HAP-1 (cell line): Measurements from ENCODE around the gene ADGRL3.
"Not testable (repeated sequence)": the region's sequence is repeated elsewhere in the genome, so short reads cannot be mapped to it uniquely, and the experiment has no call there.

Experiments
- DNase-seq, 2 experiments: peaks; one replicate each; pipeline ENCODE4 v3.0.0-alpha.2; 2016 to 2020; ENCODE audit warnings: low spot score in 2 of 2
- H3K27me3 ChIP-seq: fragments of 250-450 bp; sonication (Bioruptor Pico); 2 replicates; pipeline ENCODE4 v1.5.1; 2020; ENCODE audit warnings: low read depth, mild to moderate bottlenecking, moderate library complexity
- H3K36me3 ChIP-seq: fragments of 250-450 bp; sonication (Bioruptor Pico); replicated peaks from 2 replicates; pipeline ENCODE4 v1.5.1; 2020; ENCODE audit warnings: mild to moderate bottlenecking
- H3K4me1 ChIP-seq: fragments of 250-450 bp; sonication (Bioruptor Pico); 2 replicates; pipeline ENCODE4 v1.5.1; 2020; ENCODE audit warnings: mild to moderate bottlenecking
- H3K4me3 ChIP-seq: fragments of 250-450 bp; sonication (Bioruptor Pico); 2 replicates; pipeline ENCODE4 v1.5.1; 2020; ENCODE audit warnings: mild to moderate bottlenecking, moderate library complexity
- H3K9me3 ChIP-seq: fragments of 250-450 bp; sonication (Bioruptor Pico); 2 replicates; pipeline ENCODE4 v1.5.1; 2020; ENCODE audit warnings: mild to moderate bottlenecking, moderate library complexity
- in situ Hi-C: fragments of 300-500 bp; cut with MboI; formaldehyde crosslinking; loops from 3 replicates; pipeline ENCODE4 v1.14.3; 2020; ENCODE audit warnings: low sequenced_read_pairs, inconsistent platforms, mixed read lengths

Gene ADGRL3

DNA sequence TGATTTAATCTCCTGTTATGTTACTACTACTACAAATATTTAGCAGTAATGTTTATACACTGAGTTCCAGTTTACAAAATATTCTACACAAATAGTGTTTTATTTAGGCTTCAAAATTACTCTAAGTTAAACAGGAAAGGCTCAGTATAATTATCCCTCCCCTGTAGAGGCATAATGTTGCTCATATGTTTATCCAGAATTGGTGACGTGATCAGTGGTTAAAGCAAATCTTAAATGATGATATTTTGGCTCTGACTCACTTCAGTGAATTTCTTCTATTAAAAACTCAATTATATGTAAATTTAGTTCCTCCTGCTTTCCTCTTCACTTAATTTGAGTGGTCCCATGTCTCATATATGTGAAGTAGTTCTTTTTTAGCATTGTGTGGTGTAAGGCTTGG lies 438.5 kb downstream of the ADGRL3 start:
- in situ Hi-C loops: no loop called here
- H3K4me3 ChIP-seq: no peak overlapping the region
- H3K27me3 ChIP-seq: no peaks in the 10 kb centered on the region
- H3K9me3 ChIP-seq: no peaks in the 10 kb centered on the region
- H3K36me3 ChIP-seq: no peaks in the 10 kb centered on the region
- no peak for DNase-seq
- no peaks in the 10 kb centered on the region for H3K4me1 ChIP-seq

DNA sequence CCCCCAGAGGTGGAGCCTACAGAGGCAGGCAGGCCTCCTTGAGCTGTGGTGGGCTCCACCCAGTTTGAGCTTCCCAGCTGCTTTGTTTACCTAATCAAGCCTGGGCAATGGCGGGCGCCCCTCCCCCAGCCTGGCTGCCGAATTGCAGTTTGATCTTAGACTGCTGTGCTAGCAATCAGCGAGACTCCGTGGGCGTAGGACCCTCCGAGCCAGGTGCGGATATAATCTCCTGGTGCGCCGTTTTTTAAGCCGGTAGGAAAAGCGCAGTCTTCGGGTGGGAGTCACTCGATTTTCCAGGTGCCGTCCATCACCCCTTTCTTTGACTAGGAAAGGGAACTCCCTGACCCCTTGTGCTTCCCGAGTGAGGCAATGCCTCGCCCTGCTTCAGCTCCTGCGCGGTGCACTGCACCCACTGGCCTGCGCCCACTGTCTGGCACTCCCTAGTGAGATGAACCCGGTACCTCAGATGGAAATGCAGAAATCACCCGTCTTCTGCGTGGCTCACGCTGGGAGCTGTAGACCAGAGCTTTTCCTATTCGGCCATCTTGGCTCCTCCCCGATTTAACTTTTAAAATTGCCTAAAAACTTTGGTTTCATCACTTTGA lies 446.7 kb downstream of the ADGRL3 start:
- H3K9me3 ChIP-seq, H3K36me3 ChIP-seq, in situ Hi-C loops, H3K27me3 ChIP-seq: not testable (repeated sequence)
- DNase-seq: peak in 1 of 2 experiments; percentile 62
- H3K4me1 ChIP-seq: peaks cover 27% of the 10 kb centered on the region
- H3K4me3 ChIP-seq: peak overlapping the region; percentile 23

DNA sequence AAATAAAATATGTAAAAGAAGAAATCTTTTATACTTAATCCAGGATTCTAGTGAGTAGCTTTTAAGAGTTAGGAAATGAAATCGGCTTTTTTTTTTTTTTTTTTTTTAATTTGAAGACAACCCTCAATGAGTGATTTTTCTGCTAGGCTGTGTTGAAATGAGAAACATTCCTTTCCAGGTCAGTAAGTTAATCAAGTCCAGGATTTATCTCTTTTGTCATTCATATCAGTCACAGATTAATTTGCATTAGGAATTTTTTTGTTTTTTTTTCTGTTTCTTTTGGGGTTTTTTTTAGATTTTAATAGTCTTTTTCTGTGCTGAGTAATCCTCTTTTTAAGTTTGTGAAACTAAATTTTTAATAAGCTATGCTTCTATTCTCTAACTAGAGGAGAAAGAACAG lies 448.1 kb downstream of the ADGRL3 start:
- in situ Hi-C loops: no loop called here
- DNase-seq: peak in 1 of 2 experiments; percentile 81
- H3K9me3 ChIP-seq: no peaks in the 10 kb centered on the region

DNA sequence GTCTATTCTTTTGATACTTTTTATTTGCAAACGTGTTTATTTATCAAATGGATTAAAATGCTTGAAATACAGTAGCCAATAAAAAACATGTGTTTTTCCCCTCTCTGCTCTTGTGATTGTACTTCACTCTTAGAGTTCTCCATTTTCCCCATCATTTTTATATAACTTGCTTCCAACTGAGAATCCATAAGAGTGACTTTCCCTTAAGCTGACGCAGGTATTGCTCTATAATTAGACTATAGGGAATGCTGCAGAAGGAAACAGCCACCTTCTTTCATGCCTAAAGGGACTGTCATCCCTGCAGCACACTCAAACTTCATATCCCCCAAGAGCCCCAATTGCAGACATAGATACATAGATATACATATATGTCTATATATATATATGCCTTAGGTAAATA lies 456.9 kb downstream of the ADGRL3 start:
- H3K4me3 ChIP-seq: no peak overlapping the region
- in situ Hi-C loops: no loop called here
- peaks cover 9% of the 10 kb centered on the region; the same call in 1 of the 2 replicates for H3K4me1 ChIP-seq
- no peaks in the 10 kb centered on the region for H3K36me3 ChIP-seq
- no peak for DNase-seq
- H3K27me3 ChIP-seq: no peaks in the 10 kb centered on the region
- H3K9me3 ChIP-seq: no peaks in the 10 kb centered on the region

More for the DNA sequence above, 448.1 kb downstream of the ADGRL3 start:
- H3K4me1 ChIP-seq: peaks cover 30% of the 10 kb centered on the region
- no peak overlapping the region for H3K4me3 ChIP-seq
- H3K36me3 ChIP-seq: no peaks in the 10 kb centered on the region
- no peaks in the 10 kb centered on the region for H3K27me3 ChIP-seq

DNA sequence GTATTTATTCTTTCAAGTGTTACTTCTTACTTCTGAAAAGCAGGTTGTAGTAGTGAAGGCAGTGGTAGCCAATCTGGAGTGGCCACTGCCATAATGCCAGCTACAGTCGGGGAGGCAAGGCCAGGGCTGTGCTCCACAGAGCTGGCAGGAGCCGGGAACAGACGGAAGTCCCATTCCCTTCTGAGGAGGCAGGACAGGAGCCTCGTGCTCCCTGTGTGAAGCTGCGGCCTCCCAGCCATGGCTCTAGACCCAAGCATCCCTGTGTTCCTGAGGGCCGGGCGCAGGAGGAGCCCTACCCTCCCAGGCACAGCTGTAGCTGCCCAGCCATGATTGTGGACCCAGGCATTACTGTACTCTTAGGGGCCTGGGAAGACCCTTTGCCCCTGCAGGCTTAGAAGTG lies 461.8 kb downstream of the ADGRL3 start:
- Histone ChIP-seq H3K4me1 (0 out of 2 replicates have a peak, but pooled peaks cover 3% of the 10 kb centered on the region), H3K9me3 (no peaks in the 10 kb centered on the region; the same call in 1 of the 2 replicates), H3K36me3 (no peaks in the 10 kb centered on the region), H3K27me3 (no peaks in the 10 kb centered on the region), H3K4me3 (no peak overlapping the region)
- DNase-seq: no peak
- in situ Hi-C loops: no loop called here

DNA sequence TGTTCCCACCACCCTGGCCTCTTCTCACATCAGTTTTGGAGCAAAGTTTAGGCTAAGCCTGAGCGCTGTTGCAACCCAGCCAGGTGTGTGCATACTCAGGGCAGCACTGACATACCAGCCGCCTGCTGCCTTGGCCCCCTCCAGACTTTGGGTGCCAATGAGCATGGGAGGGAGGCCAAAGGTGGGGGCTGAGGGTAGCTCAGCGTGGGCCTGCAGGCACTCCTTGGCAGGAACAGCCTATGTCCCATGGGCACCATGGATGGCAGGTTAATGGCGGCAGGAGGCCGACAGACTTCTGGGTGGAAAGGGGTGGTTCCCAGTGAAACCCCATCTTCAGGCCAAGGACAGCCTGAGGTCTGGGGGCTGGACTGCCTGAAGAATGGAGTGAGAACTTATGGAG lies 462.2 kb downstream of the ADGRL3 start:
- H3K27me3 ChIP-seq: no peaks in the 10 kb centered on the region
- H3K9me3 ChIP-seq: no peaks in the 10 kb centered on the region; the same call in 1 of the 2 replicates
- H3K4me3 ChIP-seq: no peak overlapping the region
- in situ Hi-C loops: no loop called here
- H3K36me3 ChIP-seq: no peaks in the 10 kb centered on the region
- no peak for DNase-seq
- H3K4me1 ChIP-seq: 0 out of 2 replicates have a peak, but pooled peaks cover 3% of the 10 kb centered on the region

DNA sequence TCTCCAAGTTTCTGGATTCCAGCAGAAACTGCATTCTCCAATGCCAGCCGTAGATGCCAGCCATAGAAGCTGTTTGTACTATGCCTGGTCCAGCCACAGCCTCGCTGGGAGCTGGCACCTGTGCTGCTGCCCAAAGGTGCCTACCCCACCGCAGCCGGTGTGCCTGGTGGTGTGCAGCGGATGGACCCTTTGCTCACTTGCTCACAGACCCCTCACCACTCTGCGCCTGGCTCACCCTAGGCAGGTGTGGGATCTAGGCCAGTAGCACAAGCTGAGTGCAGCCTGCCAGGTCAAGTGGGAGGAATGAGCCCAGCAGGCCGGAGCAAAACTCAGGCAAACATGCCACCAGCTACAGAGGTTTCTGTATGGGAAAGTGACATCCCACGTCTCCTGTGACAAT lies 463.2 kb downstream of the ADGRL3 start:
- 0 out of 2 replicates have a peak, but pooled peaks cover 3% of the 10 kb centered on the region for H3K4me1 ChIP-seq
- in situ Hi-C loops: no loop called here
- H3K4me3 ChIP-seq: no peak overlapping the region
- no peaks in the 10 kb centered on the region for H3K27me3 ChIP-seq
- no peaks in the 10 kb centered on the region for H3K36me3 ChIP-seq
- H3K9me3 ChIP-seq: no peaks in the 10 kb centered on the region; the same call in 1 of the 2 replicates
- no peak for DNase-seq

DNA sequence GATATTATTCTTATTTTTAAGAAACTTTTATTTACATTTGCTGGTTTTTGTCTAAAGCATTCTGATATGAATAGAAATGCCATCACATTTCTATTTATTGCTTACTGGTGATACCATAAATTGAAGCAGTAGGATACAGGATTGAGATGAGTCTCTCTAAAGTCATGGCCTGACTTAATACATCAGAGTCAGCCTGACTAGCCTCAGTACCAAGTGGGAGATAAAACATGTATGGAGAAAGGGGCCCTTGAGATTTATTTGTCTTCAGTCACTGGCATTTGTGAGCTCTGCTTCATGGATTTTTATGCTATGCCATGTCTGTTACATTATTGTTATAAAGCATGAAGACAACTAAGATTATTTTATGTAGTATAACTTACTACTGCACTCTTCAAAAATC lies 465.5 kb downstream of the ADGRL3 start:
- H3K36me3 ChIP-seq: no peaks in the 10 kb centered on the region
- in situ Hi-C loops: no loop called here
- no peaks in the 10 kb centered on the region for H3K27me3 ChIP-seq
- H3K9me3 ChIP-seq: no peaks in the 10 kb centered on the region; the same call in 1 of the 2 replicates
- no peak for DNase-seq
- 0 out of 2 replicates have a peak, but pooled peaks cover 3% of the 10 kb centered on the region for H3K4me1 ChIP-seq
- no peak overlapping the region for H3K4me3 ChIP-seq

DNA sequence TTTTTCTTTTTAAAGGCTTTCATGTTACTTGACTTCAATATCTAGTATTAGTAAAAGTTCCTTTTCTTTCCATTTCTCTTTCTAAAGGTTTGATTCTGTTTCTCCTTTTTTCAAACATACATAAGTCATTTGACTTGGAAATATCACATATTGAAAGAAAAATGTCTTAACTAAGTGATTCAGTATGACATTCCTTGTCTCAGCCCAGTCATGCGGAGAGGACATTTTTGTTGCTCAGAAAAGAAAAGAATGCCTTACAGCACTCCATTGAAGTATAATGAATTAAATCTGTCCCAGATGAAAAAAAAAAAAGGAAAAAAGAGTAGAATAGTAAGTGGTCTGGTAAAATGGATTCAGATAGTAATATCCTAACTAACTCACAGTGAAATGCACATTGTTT lies 466.1 kb downstream of the ADGRL3 start:
- in situ Hi-C loops: no loop called here
- no peaks in the 10 kb centered on the region; the same call in 1 of the 2 replicates for H3K9me3 ChIP-seq
- H3K27me3 ChIP-seq: no peaks in the 10 kb centered on the region
- H3K4me1 ChIP-seq: 0 out of 2 replicates have a peak, but pooled peaks cover 3% of the 10 kb centered on the region
- H3K36me3 ChIP-seq: no peaks in the 10 kb centered on the region
- no peak overlapping the region for H3K4me3 ChIP-seq
- no peak for DNase-seq

DNA sequence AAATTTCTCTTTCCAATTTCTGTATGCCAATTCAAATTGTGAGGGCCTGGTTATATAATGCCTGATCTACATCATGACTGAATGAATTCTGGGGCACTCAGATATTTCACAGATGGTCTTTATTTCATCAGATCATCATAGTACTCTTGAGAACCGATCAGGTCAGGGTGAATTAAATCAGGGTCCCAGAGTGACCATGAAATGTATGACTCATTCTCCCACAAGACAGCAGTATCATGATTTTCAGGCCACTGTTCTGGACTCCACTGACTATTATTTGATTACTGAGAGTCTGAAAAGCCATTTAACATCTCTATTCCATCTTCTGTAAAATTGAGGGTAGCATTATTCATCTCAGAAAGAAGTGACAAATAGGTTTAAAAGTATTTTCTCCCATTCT lies 471.5 kb downstream of the ADGRL3 start:
- no peaks in the 10 kb centered on the region for H3K27me3 ChIP-seq
- no peak for DNase-seq
- no peak overlapping the region for H3K4me3 ChIP-seq
- no peaks in the 10 kb centered on the region for H3K9me3 ChIP-seq
- in situ Hi-C loops: no loop called here
- no peaks in the 10 kb centered on the region for H3K4me1 ChIP-seq
- H3K36me3 ChIP-seq: no peaks in the 10 kb centered on the region

DNA sequence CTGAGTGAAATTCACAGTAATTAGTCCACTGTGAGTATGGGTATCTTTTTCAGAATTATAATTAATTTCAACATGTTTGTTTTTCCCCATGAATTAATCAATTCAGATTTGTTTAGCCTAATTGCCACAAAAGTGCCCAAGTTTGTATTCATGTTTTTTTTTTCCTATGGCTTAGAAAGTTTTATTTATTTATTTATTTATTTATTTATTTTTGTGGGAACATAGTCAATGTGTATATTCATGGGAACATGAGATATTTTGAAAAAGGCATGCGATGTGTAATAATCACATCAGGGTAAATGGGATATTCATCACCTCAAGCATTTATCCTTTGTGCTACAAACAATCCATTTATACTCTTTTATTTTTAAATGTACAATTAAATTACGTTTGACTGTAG lies 475.3 kb downstream of the ADGRL3 start:
- H3K4me3 ChIP-seq: no peak overlapping the region
- H3K36me3 ChIP-seq: no peaks in the 10 kb centered on the region
- no peak for DNase-seq
- no peaks in the 10 kb centered on the region for H3K27me3 ChIP-seq
- 0 out of 2 replicates have a peak, but pooled peaks cover under 1% of the 10 kb centered on the region for H3K4me1 ChIP-seq
- in situ Hi-C loops: no loop called here
- H3K9me3 ChIP-seq: no peaks in the 10 kb centered on the region

DNA sequence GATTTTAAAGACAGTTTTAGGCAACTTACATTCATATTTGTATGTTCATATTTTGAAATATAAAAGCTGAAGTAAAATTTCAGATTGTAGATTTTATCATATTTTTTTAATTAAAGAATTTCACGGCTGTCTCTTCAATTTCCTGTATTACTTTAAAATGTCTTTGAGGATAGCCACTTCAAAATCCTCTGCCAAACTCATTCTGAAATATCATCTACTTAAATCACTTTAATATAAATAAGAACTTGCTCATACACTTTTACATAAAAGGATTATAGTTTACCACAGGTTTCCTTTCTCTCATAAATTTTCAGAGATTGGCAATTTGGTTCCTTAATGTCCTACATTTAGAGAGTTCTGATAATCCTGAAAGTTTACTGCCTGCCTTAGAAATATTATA lies 478.2 kb downstream of the ADGRL3 start:
- H3K9me3 ChIP-seq: no peaks in the 10 kb centered on the region
- no peak overlapping the region for H3K4me3 ChIP-seq
- H3K4me1 ChIP-seq: 0 out of 2 replicates have a peak, but pooled peaks cover 6% of the 10 kb centered on the region
- H3K36me3 ChIP-seq: no peaks in the 10 kb centered on the region
- in situ Hi-C loops: no loop called here
- DNase-seq: no peak
- H3K27me3 ChIP-seq: no peaks in the 10 kb centered on the region

DNA sequence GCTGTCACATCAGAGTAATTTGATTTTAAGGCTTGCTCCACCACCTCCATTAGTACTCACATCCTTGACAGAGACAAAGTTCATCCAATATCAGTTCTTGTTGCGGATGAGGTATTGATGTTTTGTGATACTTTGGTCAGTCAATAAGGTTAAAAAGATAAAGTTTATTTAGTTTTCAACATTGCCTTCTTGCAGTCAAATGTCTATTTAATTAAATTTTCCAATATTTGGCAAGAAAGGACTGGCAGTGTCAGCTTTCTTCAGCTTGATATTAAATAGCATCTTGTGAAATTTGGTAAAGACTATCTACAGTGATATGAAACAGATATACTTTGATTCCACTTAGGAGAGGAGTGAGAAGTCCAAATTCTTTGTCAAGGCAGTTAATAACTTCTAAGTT lies 493.4 kb downstream of the ADGRL3 start:
- no peaks in the 10 kb centered on the region for H3K36me3 ChIP-seq

DNA sequence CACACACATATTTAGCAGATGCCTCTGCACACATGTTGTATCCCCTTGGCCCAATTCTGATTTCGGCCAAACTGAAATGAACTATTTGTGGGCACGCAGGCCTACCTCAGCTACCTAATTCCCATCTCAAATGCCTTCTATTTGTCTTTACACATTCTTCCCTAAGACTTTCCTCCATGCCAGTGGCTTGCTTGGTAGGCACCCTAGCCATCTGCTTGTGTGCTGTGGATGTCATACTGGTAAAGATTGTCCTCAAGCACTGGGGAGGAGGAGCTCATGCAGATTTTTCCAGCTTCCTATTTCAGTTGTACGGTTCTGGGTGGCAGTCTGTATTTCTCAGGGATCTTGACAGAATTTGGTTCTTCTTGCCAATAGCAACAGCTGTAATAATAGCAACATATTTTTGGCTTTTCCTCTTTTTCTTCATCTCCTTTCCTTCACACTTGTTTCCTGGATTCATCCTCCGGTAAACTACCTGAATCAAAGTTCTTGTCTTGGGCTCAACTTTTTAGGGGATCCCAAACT lies 514.3 kb downstream of the ADGRL3 start:
- DNase-seq: no peak
- Histone ChIP-seq H3K4me1 (peaks cover 45% of the 10 kb centered on the region), H3K9me3 (no peaks in the 10 kb centered on the region), H3K4me3 (no peak overlapping the region), H3K36me3 (no peaks in the 10 kb centered on the region), H3K27me3 (no peaks in the 10 kb centered on the region)
- in situ Hi-C loops: no loop called here

More for the DNA sequence above, 493.4 kb downstream of the ADGRL3 start:
- DNase-seq: no peak
- Histone ChIP-seq H3K4me1 (peaks cover 3% of the 10 kb centered on the region), H3K4me3 (no peak overlapping the region), H3K9me3 (no peaks in the 10 kb centered on the region), H3K27me3 (no peaks in the 10 kb centered on the region)
- in situ Hi-C loops: no loop called here
